CMK (cell line): ENCODE results near the gene SLC13A5.
A peak's percentile ranks its signal among the peaks of the same experiment; 100 is the strongest.

Source experiments
- DNase-seq: peaks from one replicate; pipeline ENCODE4 v3.0.0-alpha.2; 2010; ENCODE audit warnings: low read depth

The SLC13A5 gene

DNA sequence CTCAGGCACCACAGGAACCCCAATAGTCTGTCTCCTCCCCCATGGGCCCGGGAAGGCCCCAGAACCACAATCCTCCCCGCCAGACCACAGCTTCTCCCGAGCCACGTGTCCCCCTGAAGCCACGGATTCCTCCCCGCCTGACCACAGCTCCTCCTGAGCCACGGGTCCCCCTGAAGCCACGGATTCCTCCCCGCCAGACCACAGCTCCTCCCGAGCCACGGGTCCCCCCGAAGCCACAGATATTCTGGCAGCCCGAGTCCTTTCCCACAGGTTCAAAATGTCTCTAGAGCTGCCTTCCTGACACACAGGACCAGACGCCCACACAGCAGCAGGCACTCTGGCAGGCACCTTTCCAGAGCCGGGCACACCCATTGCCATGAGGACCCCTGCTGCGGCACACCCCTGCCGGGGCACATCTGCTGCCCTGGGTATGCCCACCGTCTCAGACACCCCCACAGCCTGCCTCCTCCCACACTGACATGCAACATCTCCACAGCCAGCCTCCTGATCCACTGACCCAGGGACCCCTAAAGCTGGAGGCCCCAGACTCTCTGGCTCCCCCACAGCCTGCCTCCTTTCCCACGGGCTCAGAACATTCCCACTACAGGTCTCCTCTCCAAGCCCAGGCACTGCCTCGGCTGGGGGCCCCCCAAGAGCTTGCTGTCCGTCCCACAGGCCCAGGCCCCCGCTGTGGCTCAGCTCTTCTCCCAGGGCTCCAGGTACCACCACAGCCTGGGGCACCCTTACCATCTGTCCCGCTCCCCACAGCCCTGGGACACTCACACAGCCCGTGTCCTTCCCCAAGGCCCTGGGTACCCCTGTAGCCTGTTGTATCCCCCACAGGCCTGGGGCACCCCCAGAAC, 74.9 kb downstream of the SLC13A5 start:
- DNase-seq: peak; percentile 46

DNA sequence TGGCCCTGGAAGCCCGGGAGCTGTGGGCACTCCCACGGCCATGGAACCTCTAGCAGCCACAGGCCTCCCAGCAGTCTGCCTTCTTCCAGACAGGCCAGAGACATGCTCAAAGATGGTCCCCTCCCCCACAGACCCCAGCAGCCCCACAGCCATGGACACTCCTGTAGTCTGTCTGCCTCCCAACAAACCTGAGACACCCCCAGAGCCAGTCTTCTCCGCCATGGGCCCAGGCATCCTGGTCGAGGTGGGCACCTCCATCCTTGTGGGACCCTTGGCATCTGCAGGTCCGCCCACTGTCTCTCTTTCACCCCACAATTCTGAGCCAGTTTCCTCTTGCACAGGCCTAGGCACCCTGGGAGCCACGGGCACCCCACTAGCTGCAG, 75.7 kb downstream of the SLC13A5 start:
- DNase-seq: no peak

DNA sequence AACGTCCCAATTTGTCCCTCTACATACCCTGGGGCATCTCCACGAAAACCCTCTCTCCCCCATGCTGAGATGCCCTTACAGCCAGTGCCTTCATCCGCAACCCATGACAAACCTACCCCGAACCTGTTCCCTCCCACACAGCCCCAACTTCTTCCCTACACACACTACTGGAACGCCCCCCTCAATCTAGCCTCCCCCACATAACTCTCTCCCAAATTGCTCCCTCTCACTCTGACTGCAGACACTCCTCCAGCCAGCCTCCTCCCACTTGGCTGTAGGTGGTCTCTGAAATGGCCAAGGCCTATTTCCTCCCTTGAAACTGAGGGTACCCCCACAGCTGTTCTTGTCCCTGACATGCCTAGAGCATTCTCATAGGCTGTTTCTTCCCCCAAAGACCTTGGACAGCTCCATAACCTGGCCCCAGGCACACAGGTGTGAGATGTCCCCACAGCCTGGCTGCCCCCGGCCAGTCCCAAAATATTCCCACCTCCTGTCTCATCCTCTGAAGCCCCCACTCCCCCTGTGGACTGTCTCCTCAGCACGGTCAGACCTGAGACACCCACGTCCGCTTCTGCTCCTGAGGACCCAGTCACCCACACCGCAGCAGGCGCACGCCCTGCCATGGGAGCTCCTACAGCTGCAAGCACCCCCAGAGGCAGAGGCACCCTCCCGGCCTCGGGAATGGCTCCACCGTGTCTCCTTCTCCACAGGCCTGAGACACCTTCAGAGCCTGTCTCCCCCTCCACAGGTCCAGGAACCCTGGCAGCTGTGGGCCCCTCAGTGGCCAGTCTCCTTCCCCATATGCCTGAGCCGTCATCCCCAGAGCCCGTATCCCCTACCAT, 76.3 kb downstream of the SLC13A5 start:
- DNase-seq: no peak

DNA sequence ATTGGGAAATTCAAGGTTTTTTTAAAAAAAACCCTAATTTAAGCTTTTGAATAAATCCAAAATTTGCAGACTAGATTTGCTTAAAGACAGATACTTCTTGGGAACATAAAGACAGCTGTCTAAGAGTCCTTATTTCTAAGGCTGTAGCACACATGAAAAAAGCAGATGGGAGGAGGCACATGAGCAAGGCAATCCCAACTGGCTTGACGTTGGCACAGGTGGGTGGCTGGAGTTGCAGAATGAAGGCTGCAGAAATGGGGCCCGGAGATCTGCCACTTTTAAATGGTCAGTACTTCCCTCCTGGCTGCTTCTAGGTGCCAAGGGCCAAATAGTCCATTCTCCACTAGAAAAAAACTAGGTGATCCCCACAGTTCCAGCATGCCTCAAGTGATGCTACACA, 77.1 kb downstream of the SLC13A5 start:
- DNase-seq: no peak
